HG03442 (cell line): ENCODE measurements around the gene IQSEC2.

Experiments used
- ATAC-seq: cut with Tn5 transposase; IDR thresholded peaks from one replicate; pipeline ENCODE4 v1.9.1; 2021; ENCODE audit warnings: mild to moderate bottlenecking, moderate library complexity; ENCODE audit not compliant: unreplicated experiment

The IQSEC2 gene

GRCh38 chrX:53272808-53273337 lies 8.5 kb downstream of the IQSEC2 start:
- no peak for ATAC-seq

DNA sequence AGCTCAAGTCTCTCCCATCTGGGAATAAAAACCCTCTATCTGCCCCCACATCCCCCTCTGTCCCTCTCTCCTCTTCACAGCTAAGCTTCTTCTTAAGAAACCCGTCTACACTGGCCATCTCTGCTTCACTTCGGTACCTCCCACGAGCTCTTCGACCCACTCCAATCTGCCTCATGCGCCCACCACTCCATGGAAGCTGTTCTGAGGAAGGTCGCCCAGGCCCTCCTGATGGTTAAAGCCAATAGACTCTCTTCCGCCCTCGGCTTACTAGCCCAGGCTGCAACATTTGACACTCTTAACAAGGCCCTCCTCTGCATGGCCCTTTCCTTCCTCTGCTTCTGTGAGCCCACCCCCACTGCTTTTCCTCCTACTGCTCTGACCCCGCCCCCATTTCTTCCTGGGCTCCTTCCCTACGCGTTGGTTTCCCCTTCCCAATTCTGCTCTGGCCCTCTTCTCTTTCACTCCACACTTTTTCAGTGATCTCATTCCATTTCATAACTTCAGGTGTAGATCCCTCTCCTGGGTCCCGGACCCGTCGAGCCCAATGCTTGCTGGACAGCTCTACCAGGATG lies 11.8 kb downstream of the IQSEC2 start:
- ATAC-seq, result no peak

GRCh38 chrX:53268173-53268572 lies 13.2 kb downstream of the IQSEC2 start:
- no peak for ATAC-seq

DNA sequence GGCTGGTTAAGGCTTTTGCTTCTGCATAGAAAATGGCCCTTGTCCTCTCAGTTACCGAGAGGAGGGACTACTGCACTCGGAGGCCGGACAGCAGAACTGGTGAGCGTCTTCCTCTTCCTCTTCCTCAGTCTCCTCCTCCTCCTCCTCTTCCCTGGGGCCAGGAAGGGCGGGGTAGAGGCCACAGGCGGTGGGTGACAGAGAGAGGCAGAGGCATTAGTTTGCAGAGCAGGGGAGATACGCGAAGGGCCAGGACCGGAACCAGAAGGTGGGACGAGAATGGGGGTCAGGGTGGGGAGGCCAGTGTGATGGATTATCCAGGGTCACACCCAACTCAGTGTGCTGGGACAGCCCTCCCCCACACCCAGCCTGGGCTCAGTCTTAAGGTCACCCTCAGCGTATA lies 14.5 kb downstream of the IQSEC2 start:
- ATAC-seq, result no peak

GRCh38 chrX:53265771-53266574 lies 15.4 kb downstream of the IQSEC2 start:
- no peak for ATAC-seq

DNA sequence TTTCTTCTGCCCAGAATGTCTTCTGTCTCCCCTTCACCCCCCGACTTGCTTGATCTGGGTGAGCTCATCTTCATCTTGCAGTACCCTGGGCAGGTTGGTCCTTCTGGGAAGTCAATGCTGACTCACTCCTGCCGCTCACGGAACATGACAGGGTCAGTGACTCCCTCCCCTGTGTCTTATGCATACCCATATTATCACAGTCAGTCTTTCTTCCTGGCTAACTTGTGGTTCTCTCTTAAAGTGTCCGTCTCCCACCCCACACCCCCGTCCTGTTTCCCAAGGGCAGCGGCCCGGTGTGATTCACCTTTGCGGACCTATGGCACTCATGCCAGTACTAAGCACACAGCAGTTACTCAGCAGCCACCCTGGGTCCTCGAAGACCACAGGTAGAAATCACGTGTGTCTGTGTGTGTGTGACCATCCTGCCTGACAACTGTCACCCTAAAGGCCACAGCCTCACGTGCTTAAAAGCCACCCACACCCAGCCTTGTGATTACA lies 17.7 kb downstream of the IQSEC2 start:
- no peak for ATAC-seq

- no peak for ATAC-seq
These were observed 18.4 kb downstream of the IQSEC2 start for GRCh38 chrX:53262918-53263394.

DNA sequence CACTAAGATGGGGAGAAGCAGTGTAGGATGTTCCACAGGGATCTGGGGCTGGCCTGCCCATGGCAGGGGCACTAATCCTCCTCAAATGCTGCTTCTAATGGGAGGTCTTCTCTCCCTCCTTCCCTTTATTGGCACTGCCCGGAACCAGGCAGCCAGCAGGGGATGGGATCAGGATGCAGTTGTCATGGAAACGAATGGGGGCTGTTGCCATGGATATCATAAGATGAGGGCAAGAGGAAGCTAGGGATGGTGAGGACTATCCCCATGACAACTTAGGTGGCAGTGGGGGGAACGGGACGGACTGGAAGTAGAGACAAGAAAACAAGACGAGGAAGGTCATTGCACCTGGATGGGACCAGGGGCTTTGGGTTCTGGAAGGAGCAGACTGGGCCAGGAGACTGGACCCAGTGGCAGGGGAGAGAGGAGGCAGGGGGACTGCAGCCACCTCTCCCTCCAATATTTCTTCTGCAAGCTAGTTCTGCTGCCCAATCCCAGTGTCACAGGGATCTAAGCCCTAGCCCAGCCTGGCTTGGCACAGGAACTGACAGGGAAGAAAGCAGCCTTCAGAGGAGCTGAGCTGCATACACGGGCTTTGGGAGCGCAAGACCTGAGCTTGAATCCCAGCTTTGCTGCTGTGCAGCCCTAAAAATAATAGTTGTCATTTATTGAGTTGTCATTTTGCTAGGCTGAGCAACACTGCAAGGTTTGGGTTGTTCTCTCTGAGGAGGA lies 19.0 kb downstream of the IQSEC2 start:
- ATAC-seq, result no peak

GRCh38 chrX:53261355-53261972 lies 19.9 kb downstream of the IQSEC2 start:
- no peak for ATAC-seq

GRCh38 chrX:53260836-53261235 lies 20.5 kb downstream of the IQSEC2 start:
- no peak for ATAC-seq

- no peak for ATAC-seq
These were observed 23.5 kb downstream of the IQSEC2 start for GRCh38 chrX:53257670-53258423.

- no peak for ATAC-seq
These were observed 24.2 kb downstream of the IQSEC2 start for GRCh38 chrX:53257166-53257565.

DNA sequence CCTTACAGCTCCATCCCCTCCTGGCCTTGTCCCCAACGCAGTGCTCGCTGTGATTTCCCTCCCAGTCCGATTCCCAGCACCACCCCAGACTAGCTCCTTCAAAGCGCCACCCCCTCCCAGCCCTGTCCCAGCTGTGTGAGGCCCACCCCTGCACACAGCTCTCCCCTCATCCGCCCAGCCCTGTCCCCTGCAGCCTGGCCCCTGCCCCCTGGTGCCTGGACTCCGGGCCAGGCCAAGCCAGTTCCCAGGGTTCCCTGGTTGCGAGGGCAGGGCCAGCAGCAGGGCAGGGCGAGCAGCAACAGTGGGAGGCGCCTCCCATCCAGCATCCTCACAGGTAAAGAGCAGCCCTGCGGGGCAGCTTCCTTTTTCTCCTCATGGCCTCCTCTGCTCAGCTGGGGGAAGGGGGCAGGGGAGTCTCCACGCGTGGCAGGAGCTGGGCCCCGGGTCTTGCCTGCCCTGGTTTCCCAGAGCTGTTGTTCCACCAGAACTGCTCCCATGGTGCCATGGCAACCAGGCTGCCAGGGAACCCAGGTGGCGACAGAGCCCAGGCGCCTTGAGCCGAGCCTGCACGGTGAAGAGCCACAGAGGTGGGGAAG lies 24.8 kb downstream of the IQSEC2 start:
- ATAC-seq, result no peak

DNA sequence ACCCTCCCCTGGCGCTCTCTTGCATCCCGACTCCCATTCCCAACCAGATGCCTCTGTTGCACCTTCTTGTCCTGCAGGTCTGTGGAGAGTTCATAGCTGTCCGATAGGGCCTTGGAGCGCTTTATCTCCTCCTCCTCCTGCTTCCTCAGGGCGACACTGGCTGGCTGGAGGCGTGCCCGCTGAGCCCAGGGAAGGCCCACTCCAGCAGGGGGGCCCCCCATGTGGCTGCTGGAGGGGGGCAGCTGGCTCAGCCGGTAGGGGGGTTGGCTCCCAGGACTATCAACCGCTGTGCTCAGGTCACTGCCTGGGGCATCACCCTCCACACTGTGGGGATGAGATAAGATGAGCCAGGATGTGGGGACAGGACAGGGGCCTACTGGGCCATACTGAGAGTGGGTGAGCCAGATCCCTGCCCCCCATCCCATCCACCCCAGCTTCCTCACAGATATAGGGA lies 25.6 kb downstream of the IQSEC2 start:
- no peak for ATAC-seq

DNA sequence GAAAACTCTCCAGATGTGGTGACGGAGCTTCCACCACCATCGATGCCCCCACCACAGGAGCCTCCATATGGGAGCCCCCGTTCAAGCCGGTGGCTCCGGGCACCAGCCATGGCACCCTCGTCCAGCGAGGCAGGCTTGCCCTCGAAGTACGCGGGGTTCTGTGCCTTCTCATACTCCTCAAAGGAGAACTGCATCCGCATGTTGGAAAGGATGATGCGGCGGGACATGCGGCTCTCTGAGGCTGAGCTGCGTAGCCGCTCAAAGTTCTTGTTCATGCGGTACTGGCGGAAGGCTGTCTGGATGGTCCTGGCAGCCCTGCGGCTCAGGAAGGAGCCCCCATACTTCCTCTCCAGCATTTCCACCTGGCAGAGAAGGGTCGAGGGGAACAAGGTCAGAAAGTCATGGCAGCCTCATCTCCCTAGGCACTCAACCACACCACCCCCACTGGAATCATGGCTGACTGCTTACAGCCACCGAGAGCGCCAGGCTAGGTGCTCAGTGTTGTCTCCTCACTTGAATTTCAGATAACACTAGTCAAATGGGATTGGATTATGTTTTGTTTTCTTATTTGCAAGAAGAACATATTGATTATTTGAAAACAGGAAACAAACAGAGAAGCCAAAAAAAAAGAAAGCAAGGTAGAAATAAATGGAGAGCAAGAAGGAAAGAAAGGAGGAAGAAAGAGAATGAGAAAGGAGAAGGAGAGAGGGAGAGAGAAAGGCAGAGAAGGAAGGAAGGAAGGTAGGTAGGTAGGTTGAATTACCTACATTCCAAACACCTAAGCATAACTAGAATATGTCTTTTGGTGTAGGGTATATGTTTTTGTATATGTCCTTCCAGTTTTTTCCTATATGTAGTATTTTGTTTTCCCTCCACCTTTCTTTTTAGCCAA lies 26.6 kb downstream of the IQSEC2 start:
- ATAC-seq, result no peak

DNA sequence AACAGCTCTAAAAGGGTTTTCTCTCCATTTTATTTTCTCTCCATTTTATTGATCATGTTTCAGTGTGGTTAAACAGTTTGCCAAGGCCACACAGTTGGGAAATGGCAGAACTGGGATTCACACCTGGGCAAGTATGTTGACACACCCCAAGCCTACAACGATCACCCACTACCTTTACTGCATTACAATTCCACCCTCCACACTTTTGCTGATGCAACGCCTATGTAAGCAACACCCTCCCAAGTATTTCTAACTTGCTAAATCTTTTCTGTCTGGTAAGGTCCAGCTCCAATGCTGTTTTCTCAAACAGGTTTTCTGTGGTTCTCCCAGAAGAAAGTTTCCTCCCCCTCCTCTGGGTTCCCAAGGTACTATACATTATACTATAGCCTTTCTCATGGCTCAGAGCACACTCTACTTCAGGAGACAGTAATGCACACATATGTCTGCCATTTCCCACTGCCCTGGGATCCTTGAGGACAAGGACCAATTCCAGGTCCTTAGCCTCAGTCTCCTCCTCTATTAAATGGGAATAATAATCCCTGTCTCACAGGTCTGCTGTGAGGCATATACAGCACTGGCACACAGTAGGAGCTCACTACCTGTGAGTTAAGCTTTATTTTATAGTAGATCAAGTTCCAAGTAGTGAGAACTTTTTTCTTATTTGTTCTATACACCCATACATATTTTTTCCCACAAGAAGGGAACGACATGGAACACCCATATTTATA lies 27.9 kb downstream of the IQSEC2 start:
- no peak for ATAC-seq

GRCh38 chrX:53251307-53251706 lies 30.1 kb downstream of the IQSEC2 start:
- no peak for ATAC-seq

- ATAC-seq, result no peak
These were observed 30.8 kb downstream of the IQSEC2 start for GRCh38 chrX:53250556-53250955.
